GM13976 (cell line): ENCODE results near the gene ISOC2.
A peak's percentile ranks its signal among the peaks of the same experiment; 100 is the strongest.

Experiments used
- DNase-seq: peaks from one replicate; pipeline ENCODE4 v3.0.0; 2012; ENCODE audit warnings: low spot score
- CTCF ChIP-seq: IDR thresholded peaks from 2 replicates; pipeline ENCODE4 v1.5.1; 2012; ENCODE audit warnings: borderline replicate concordance, mild to moderate bottlenecking; ENCODE audit not compliant: insufficient read depth; ENCODE audit errors: extremely low read depth, missing control alignments, control extremely low read depth
- in situ Hi-C: fragments of 300-500 bp; cut with MboI; formaldehyde crosslinking; loops from one replicate; pipeline ENCODE4 v1.12.0; 2022; ENCODE audit warnings: low sequenced_read_pairs, mixed read lengths, inconsistent platforms; ENCODE audit not compliant: unreplicated experiment

Gene ISOC2

GRCh38 chr19:55457683-55458457 is 3.6 kb downstream of the ISOC2 start:
- in situ Hi-C loops = no loop called here
- DNase-seq = no peak

GRCh38 chr19:55456347-55456746 is 5.1 kb downstream of the ISOC2 start:
- in situ Hi-C loops = no loop called here
- TF ChIP-seq CTCF = no peak
- no peak for DNase-seq

More at GRCh38 chr19:55457683-55458457, 3.6 kb downstream of the ISOC2 start:
- no peak for TF ChIP-seq CTCF

GRCh38 chr19:55455576-55456235 is 5.7 kb downstream of the ISOC2 start:
- no peak for DNase-seq
- in situ Hi-C loops = no loop called here
- TF ChIP-seq CTCF = no peak

- in situ Hi-C loops = no loop called here
- DNase-seq = peak; percentile 75
- TF ChIP-seq CTCF = peak; percentile 68
Measured at GRCh38 chr19:55454787-55455243, 6.6 kb downstream of the ISOC2 start.

- in situ Hi-C loops = no loop called here
- TF ChIP-seq CTCF = no peak
- no peak for DNase-seq
Measured at GRCh38 chr19:55453511-55454260, 7.8 kb downstream of the ISOC2 start.

GRCh38 chr19:55452749-55453346 is 8.6 kb downstream of the ISOC2 start:
- no peak for DNase-seq
- TF ChIP-seq CTCF = no peak
- in situ Hi-C loops = no loop called here
